HG02588 (cell line): ENCODE results near the gene REELD1.

Source experiments
- ATAC-seq: cut with Tn5 transposase; IDR thresholded peaks from one replicate; pipeline ENCODE4 v1.9.1; 2021; ENCODE audit warnings: mild to moderate bottlenecking, moderate library complexity; ENCODE audit not compliant: unreplicated experiment

REELD1 gene

GRCh38 chr4:146265950-146266490 is 51.7 kb downstream of the REELD1 start:
- ATAC-seq = no peak

- no peak for ATAC-seq
These were observed 53.5 kb downstream of the REELD1 start for GRCh38 chr4:146267826-146268225.

GRCh38 chr4:146269228-146269653 is 54.9 kb downstream of the REELD1 start:
- peak; percentile 44 for ATAC-seq

DNA sequence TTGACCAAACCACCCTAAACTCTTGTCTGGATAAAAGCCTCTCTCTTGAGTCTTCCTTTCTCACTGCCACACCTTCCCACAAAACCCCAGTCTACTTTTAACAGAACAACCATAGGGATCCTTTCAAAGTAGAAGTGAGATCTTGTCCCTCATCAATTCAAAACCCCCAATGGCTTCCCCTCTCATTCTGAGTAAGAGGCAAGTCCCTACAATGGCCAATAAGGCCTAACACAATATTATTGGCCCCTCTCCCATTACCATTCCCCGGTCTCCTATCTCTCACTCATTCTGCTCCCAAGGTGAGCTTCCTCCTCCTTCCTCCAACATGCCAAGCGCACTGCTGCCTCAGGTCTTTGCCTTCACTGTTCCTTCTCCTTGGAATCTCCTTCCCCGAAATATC is 57.1 kb downstream of the REELD1 start:
- ATAC-seq = no peak

DNA sequence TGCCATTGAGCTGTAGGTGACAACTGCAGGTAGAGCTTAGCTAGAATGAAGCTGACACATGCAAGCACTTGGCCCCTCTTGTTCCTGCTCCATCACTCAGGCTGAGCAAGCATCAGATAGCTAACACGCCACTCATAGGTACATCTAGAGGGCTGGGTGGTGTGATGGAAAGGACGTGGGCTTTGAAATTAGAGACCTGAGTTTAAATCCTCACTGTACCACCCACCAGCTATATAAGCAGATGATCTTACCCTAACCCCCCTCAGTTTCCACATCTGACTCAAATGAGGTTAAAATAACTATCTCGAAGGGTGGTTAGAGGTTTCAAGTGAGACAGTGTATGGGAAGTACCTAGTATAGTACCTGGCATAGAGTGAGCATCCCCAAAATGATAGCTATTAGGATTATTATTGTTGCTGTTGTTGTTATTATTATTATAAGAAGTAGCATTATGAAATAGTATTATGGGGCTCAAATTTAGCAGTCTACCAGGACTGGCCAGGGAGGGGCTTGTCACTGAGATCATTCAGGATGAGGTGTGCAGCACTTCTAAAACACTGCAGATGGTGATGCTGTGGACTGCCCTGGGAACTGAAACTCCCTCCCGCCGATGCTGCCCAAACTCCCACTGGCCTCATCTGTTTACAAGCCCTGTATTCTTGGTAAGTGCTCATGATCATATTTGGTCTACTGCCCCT is 59.0 kb downstream of the REELD1 start:
- ATAC-seq = peak; percentile 70

DNA sequence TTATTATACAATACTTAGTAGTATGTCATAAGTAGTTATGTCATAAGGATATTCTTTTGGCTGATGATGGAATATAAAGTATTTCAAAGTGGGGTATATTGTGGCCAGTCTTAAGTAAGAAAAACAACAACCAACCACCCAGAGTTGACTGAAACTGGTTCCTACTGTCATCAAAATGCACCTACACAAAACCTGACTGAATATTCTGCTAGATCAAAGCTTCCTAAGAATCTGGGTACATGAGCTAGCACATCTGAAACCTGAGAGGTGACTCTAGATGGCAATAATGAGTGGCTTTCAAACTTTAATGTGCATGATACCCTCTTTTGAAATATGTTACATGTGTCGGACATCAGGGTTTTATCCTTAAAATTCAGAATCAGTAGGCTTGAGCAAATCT is 60.4 kb downstream of the REELD1 start:
- ATAC-seq = no peak

DNA sequence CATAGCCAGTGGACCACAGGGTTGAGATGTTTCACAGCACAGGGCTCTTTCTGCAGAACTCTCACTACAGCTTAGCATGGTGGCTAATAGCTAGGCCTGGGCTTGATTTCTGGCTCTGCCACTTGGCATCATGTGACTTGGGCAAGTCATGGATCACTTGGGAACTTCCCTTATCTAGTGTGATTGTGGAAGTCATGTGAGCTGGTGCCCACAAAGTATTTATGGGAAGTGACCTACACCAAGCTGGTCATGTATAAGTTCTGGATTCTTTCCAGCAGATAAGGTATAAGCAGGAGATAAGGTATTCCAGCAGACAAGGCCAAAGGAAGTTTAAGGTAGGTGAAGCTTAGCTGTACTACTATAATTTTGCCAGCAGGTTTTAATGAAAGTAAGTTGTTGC is 61.0 kb downstream of the REELD1 start:
- no peak for ATAC-seq

DNA sequence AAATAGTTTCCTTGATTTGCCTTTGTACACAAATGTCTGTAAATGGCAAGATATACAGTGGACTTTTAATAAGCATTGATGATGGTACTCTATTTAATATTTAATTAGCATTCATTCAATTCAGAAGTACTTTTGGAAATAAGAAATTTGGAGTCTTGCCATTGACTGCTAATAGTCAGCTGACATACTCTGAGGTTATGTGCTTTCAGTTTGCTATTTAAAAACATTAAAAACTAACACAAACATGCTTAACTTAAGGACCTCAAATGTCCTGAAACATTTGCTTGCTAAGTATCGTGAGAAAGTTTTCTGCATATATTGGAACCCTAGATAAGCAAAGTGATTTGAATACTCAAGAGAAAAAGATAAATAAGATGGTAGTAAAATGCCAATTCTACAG is 64.6 kb downstream of the REELD1 start:
- no peak for ATAC-seq
